ENCODE measurements around the gene MAB21L4.

GRCh38 chr2:240848900-240849680, 46.9 kb downstream of the MAB21L4 start:
- TF ChIP-seq CTCF (IDR thresholded peaks at IDR 0.05) (no peak), POLR2A (IDR thresholded peaks at IDR 0.05) (no peak)
